OCI-LY1 (cell line): Measurements from ENCODE around the gene LAMA3.

Experiments used
- H2AFZ ChIP-seq: fragments of 200-600 bp; sonication (generic), shearing (Covaris generic); 2 replicates; pipeline ENCODE4 v1.6.0; 2014; ENCODE audit warnings: antibody characterized with exemption, mild to moderate bottlenecking, low read length
- H3F3A ChIP-seq: fragments of 200-600 bp; sonication (generic), shearing (Covaris generic); 2 replicates; pipeline ENCODE4 v1.6.0; 2014; ENCODE audit warnings: mild to moderate bottlenecking, antibody characterized with exemption, low read length, moderate library complexity; ENCODE audit not compliant: insufficient read depth
- H3K27ac ChIP-seq: fragments of 200-600 bp; sonication (generic); 2 replicates; pipeline ENCODE4 v1.5.1; 2014; ENCODE audit warnings: low read length, mixed run types, mild to moderate bottlenecking, low read depth; ENCODE audit not compliant: poor library complexity, severe bottlenecking
- H3K27me3 ChIP-seq: fragments of 200-600 bp; sonication (generic); 2 replicates; pipeline ENCODE4 v1.6.0; 2014; ENCODE audit warnings: antibody characterized with exemption, mild to moderate bottlenecking, low read length, moderate library complexity; ENCODE audit not compliant: insufficient read depth
- H3K36me3 ChIP-seq: fragments of 200-600 bp; sonication (generic); 2 replicates; pipeline ENCODE4 v1.6.1; 2014; ENCODE audit warnings: mild to moderate bottlenecking, antibody characterized with exemption, low read length, moderate library complexity, mixed read lengths; ENCODE audit not compliant: insufficient read depth
- H3K4me1 ChIP-seq: fragments of 200-600 bp; sonication (generic); 2 replicates; pipeline ENCODE4 v1.5.1; 2014; ENCODE audit warnings: mild to moderate bottlenecking, low read length, moderate library complexity; ENCODE audit not compliant: insufficient read depth, severe bottlenecking
- H3K4me2 ChIP-seq: fragments of 200-600 bp; sonication (generic), shearing (Covaris generic); 2 replicates; pipeline ENCODE4 v1.6.1; 2014; ENCODE audit warnings: low read length
- H3K4me3 ChIP-seq: fragments of 200-600 bp; sonication (generic); 2 replicates; pipeline ENCODE4 v1.5.1; 2014; ENCODE audit warnings: low read length, low read depth, mild to moderate bottlenecking, mixed read lengths; ENCODE audit not compliant: poor library complexity, severe bottlenecking
- H3K79me2 ChIP-seq: fragments of 200-600 bp; shearing (Covaris generic); 2 replicates; pipeline ENCODE4 v1.6.1; 2016; ENCODE audit warnings: mixed run types, low read length, mixed read lengths; ENCODE audit not compliant: insufficient read depth
- H3K9ac ChIP-seq: fragments of 200-600 bp; sonication (generic), shearing (Covaris generic); 2 replicates; pipeline ENCODE4 v1.6.1; 2014; ENCODE audit warnings: mild to moderate bottlenecking, low read length, mixed read lengths
- H3K9me2 ChIP-seq: fragments of 200-600 bp; sonication (generic), shearing (Covaris generic); 2 replicates; pipeline ENCODE4 v1.6.1; 2014; ENCODE audit warnings: low read depth, mild to moderate bottlenecking, low read length, mixed read lengths
- H3K9me3 ChIP-seq: fragments of 200-600 bp; shearing (Covaris generic); 2 replicates; pipeline ENCODE4 v1.6.1; 2014; ENCODE audit warnings: low read length, mixed read lengths
- H4K20me1 ChIP-seq: fragments of 200-600 bp; sonication (generic), shearing (Covaris generic); 2 replicates; pipeline ENCODE4 v1.6.0; 2016; ENCODE audit warnings: mild to moderate bottlenecking, low read length; ENCODE audit not compliant: insufficient read depth
- CTCF ChIP-seq: fragments of 200-600 bp; sonication (generic), shearing (Covaris generic); IDR thresholded peaks from 2 replicates; pipeline ENCODE4 v1.5.1; 2017; ENCODE audit warnings: mild to moderate bottlenecking, antibody characterized with exemption, low read length, moderate library complexity, mixed read lengths
- EZH2 ChIP-seq: fragments of 200-600 bp; sonication (generic), shearing (Covaris generic); IDR thresholded peaks from 2 replicates; pipeline ENCODE4 v1.8.0; 2017; ENCODE audit warnings: borderline replicate concordance, mixed run types, mild to moderate bottlenecking, antibody characterized with exemption, low read length, moderate library complexity, mixed read lengths

The LAMA3 gene

GRCh38 chr18:23992941-23993280, 303.7 kb downstream of the LAMA3 start:
- Histone ChIP-seq H4K20me1 (no peaks in the 10 kb centered on the region), H3K4me3 (no peak overlapping the region), H3K27ac (no peak overlapping the region), H3K27me3 (no peaks in the 10 kb centered on the region), H3K9me3 (no peaks in the 10 kb centered on the region), H3F3A (no peaks in the 10 kb centered on the region), H3K36me3 (no peaks in the 10 kb centered on the region), H3K4me1 (no peaks in the 10 kb centered on the region), H3K9me2 (no peaks in the 10 kb centered on the region), H3K9ac (no peak overlapping the region), H3K4me2 (no peak overlapping the region), H3K79me2 (no peaks in the 10 kb centered on the region), H2AFZ (no peak overlapping the region)
- TF ChIP-seq CTCF: no peak
- TF ChIP-seq EZH2: no peak

GRCh38 chr18:23994361-23994902, 305.2 kb downstream of the LAMA3 start:
- no peaks in the 10 kb centered on the region for H3K4me1 ChIP-seq
- no peak overlapping the region for H3K4me2 ChIP-seq

GRCh38 chr18:23995180-23995579, 305.9 kb downstream of the LAMA3 start:
- Histone ChIP-seq H4K20me1 (no peaks in the 10 kb centered on the region), H3K4me3 (no peak overlapping the region), H3F3A (no peaks in the 10 kb centered on the region), H3K4me2 (no peak overlapping the region), H3K9me2 (no peaks in the 10 kb centered on the region), H3K36me3 (no peaks in the 10 kb centered on the region), H2AFZ (no peak overlapping the region), H3K4me1 (no peaks in the 10 kb centered on the region), H3K9ac (no peak overlapping the region), H3K9me3 (no peaks in the 10 kb centered on the region), H3K27me3 (no peaks in the 10 kb centered on the region), H3K79me2 (no peaks in the 10 kb centered on the region), H3K27ac (no peak overlapping the region)
- no peak for TF ChIP-seq CTCF
- no peak for TF ChIP-seq EZH2

More at GRCh38 chr18:23994361-23994902, 305.2 kb downstream of the LAMA3 start:
- Histone ChIP-seq H3K9me3 (no peaks in the 10 kb centered on the region), H3K36me3 (no peaks in the 10 kb centered on the region), H4K20me1 (no peaks in the 10 kb centered on the region), H3F3A (no peaks in the 10 kb centered on the region), H3K9ac (no peak overlapping the region), H3K9me2 (no peaks in the 10 kb centered on the region), H3K4me3 (no peak overlapping the region), H3K79me2 (no peaks in the 10 kb centered on the region), H2AFZ (no peak overlapping the region), H3K27ac (no peak overlapping the region), H3K27me3 (no peaks in the 10 kb centered on the region)
- TF ChIP-seq EZH2 (no peak), CTCF (no peak)
